OCI-LY1 (cell line): Measurements from ENCODE around the gene UNC5B.

Source experiments
- CTCF ChIP-seq: fragments of 200-600 bp; sonication (generic), shearing (Covaris generic); IDR thresholded peaks from 2 replicates; pipeline ENCODE4 v1.5.1; 2017; ENCODE audit warnings: mild to moderate bottlenecking, antibody characterized with exemption, low read length, moderate library complexity, mixed read lengths
- EZH2 ChIP-seq: fragments of 200-600 bp; sonication (generic), shearing (Covaris generic); IDR thresholded peaks from 2 replicates; pipeline ENCODE4 v1.8.0; 2017; ENCODE audit warnings: borderline replicate concordance, mixed run types, mild to moderate bottlenecking, antibody characterized with exemption, low read length, moderate library complexity, mixed read lengths

GRCh38 chr10:71266147-71266917 is 54.0 kb downstream of the UNC5B start:
- TF ChIP-seq CTCF (no peak), EZH2 (no peak)
